AG10803 (cell line): ENCODE data around the gene GSTA4.
"Not testable (repeated sequence)": the region's sequence is repeated elsewhere in the genome, so short reads cannot be mapped to it uniquely, and the experiment has no call there.

Experiments
- DNase-seq: peaks from one replicate; pipeline ENCODE4 v3.0.0; 2010; ENCODE audit warnings: low read depth
- H3K4me3 ChIP-seq: 2 replicates; pipeline ENCODE4 v1.5.1; 2011; ENCODE audit warnings: mild to moderate bottlenecking, low read length, control low read depth
- CTCF ChIP-seq: conservative IDR thresholded peaks from 2 replicates; pipeline ENCODE4 v1.5.1; 2011; ENCODE audit warnings: mild to moderate bottlenecking, low read length, control low read depth, inconsistent platforms

GSTA4 gene

GRCh38 chr6:52953911-52954839 is 40.9 kb downstream of the GSTA4 start:
- H3K4me3 ChIP-seq, result no peak overlapping the region
- DNase-seq, result no peak
- no peak for TF ChIP-seq CTCF

GRCh38 chr6:52946306-52946705 is 48.8 kb downstream of the GSTA4 start:
- no peak overlapping the region for H3K4me3 ChIP-seq
- no peak for DNase-seq
- TF ChIP-seq CTCF, result no peak

- not testable (repeated sequence) for DNase-seq, H3K4me3 ChIP-seq
Measured at GRCh38 chr6:52942821-52943220, 52.3 kb downstream of the GSTA4 start.

- no peak for TF ChIP-seq CTCF
- H3K4me3 ChIP-seq, result no peak overlapping the region
- no peak for DNase-seq
Measured at GRCh38 chr6:52942221-52942620, 52.9 kb downstream of the GSTA4 start.

GRCh38 chr6:52937908-52938307 is 57.2 kb downstream of the GSTA4 start:
- peak; percentile 66 for DNase-seq
- no peak for TF ChIP-seq CTCF
- H3K4me3 ChIP-seq, result no peak overlapping the region

GRCh38 chr6:52933778-52934177 is 61.3 kb downstream of the GSTA4 start:
- no peak for TF ChIP-seq CTCF
- DNase-seq, result no peak
- H3K4me3 ChIP-seq, result no peak overlapping the region

- H3K4me3 ChIP-seq, result no peak overlapping the region
- no peak for DNase-seq
- TF ChIP-seq CTCF, result no peak
Measured at GRCh38 chr6:52931351-52931750, 63.7 kb downstream of the GSTA4 start.
